HCT116 (cell line): ENCODE measurements around the gene MRAS. TPM values are rescaled to one million over a fixed set of nuclear protein-coding genes. Genes with fewer than 3 reads are reported as not detected.

Experiments
- ATAC-seq: fragments of 200-7000 bp; cut with Tn5 transposase; 2 replicates; pipeline ENCODE4 v1.9.1; 2020; ENCODE audit warnings: mild to moderate bottlenecking, moderate library complexity
- BruUV-seq: library from RNA; stranded (reverse); fragments of 400-500 nt; replicated peaks from 2 replicates; lab custom pipeline; 2021; lab: Mats Ljungman, UMichigan
- CTCF ChIA-PET: fragments of 300-600 bp; sonication (Branson Sonifier 250); formaldehyde crosslinking; loops from one replicate; lab custom pipeline; 2021; ENCODE audit warnings: antibody characterized with exemption; lab: Charles Lee
- POLR2A ChIA-PET: fragments of 300-600, 350-600 bp; sonication (Branson Sonifier 250); formaldehyde crosslinking; loops from one replicate; lab custom pipeline; 2021; ENCODE audit warnings: antibody characterized with exemption; lab: Charles Lee
- RAD21 ChIA-PET, 2 experiments: fragments of 300-600 bp; sonication (Branson Sonifier 250); formaldehyde crosslinking; loops; one replicate each; lab custom pipeline; 2023; ENCODE audit warnings: low total read pairs in 2 of 2; ENCODE audit not compliant: uncharacterized antibody in 2 of 2, unreplicated experiment in 2 of 2, low non-redundant PET in 1 of 2; lab: Charles Lee
- DNase-seq: peaks from one replicate; pipeline ENCODE4 v3.0.0-alpha.2; 2010; ENCODE audit warnings: low read depth, low spot score
- H2AFZ ChIP-seq: fragments of 200-600 bp; shearing (Covaris generic), sonication (generic); 2 replicates; pipeline ENCODE4 v1.6.1; 2017; ENCODE audit warnings: low read depth, mixed run types, mixed read lengths, antibody characterized with exemption, low read length; ENCODE audit not compliant: poor library complexity, severe bottlenecking
- H3K27ac ChIP-seq: 2 replicates; pipeline ENCODE4 v1.5.1; 2012; ENCODE audit warnings: low read depth, low read length
- H3K27me3 ChIP-seq: fragments of 200-600 bp; sonication (generic); 2 replicates; pipeline ENCODE4 v1.6.1; 2016; ENCODE audit warnings: mixed run types, low read length, mixed read lengths; ENCODE audit not compliant: insufficient read depth
- H3K36me3 ChIP-seq, 2 experiments: fragments of 200-500 bp in 1 of 2; fragments of 200-600 bp in 1 of 2; sonication (Bioruptor generic) in 1 of 2; sonication (generic) in 1 of 2; 2 replicates each; pipeline versions ENCODE4 v1.5.1 to v1.6.1; 2014 to 2016; ENCODE audit warnings: low read length in 2 of 2, inconsistent platforms in 1 of 2, mixed read lengths in 1 of 2, mixed run types in 1 of 2; ENCODE audit not compliant: insufficient read depth in 2 of 2, control insufficient read depth in 1 of 2
- H3K4me1 ChIP-seq, 2 experiments: fragments of 200-600 bp in 1 of 2; sonication (generic) in 1 of 2; 2 replicates each; pipeline versions ENCODE4 v1.5.1 to v1.6.1; 2012 to 2017; ENCODE audit warnings: low read length in 2 of 2, inconsistent platforms in 1 of 2, mild to moderate bottlenecking in 1 of 2, mixed read lengths in 1 of 2, mixed run types in 1 of 2, moderate library complexity in 1 of 2; ENCODE audit not compliant: insufficient read depth in 2 of 2, control insufficient read depth in 1 of 2
- H3K4me2 ChIP-seq: fragments of 200-600 bp; sonication (generic); 2 replicates; pipeline ENCODE4 v1.6.1; 2017; ENCODE audit warnings: mixed run types, low read length, mixed read lengths
- H3K4me3 ChIP-seq, 2 experiments: fragments of 200-600 bp in 1 of 2; sonication (generic) in 1 of 2; replicated peaks in 1 of 2; 2 replicates each; pipeline ENCODE4 v1.5.1; 2011 to 2016; ENCODE audit warnings: low read length in 2 of 2, control low read depth in 1 of 2, low read depth in 1 of 2, mild to moderate bottlenecking in 1 of 2, mixed read lengths in 1 of 2, mixed run types in 1 of 2
- H3K79me2 ChIP-seq: fragments of 200-600 bp; sonication (generic); 2 replicates; pipeline ENCODE4 v1.6.1; 2017; ENCODE audit warnings: mild to moderate bottlenecking, mixed run types, low read length, moderate library complexity, mixed read lengths; ENCODE audit not compliant: insufficient read depth
- H3K9ac ChIP-seq: fragments of 200-600 bp; sonication (generic); 2 replicates; pipeline ENCODE4 v1.6.1; 2016; ENCODE audit warnings: low read length, mixed read lengths
- H3K9me2 ChIP-seq: fragments of 200-600 bp; sonication (generic), shearing (Covaris generic); 2 replicates; pipeline ENCODE4 v1.6.1; 2017; ENCODE audit warnings: mixed run types, mild to moderate bottlenecking, moderate library complexity; ENCODE audit not compliant: insufficient read depth
- H3K9me3 ChIP-seq, 2 experiments: fragments of 200-500 bp in 1 of 2; fragments of 200-600 bp in 1 of 2; sonication (Bioruptor generic) in 1 of 2; sonication (generic) in 1 of 2; 2 replicates each; pipeline ENCODE4 v1.6.1; 2014 to 2017; ENCODE audit warnings: low read length in 2 of 2, mixed read lengths in 2 of 2, inconsistent platforms in 1 of 2, low read depth in 1 of 2, mild to moderate bottlenecking in 1 of 2, mixed run types in 1 of 2, moderate library complexity in 1 of 2; ENCODE audit not compliant: control insufficient read depth in 1 of 2, insufficient read depth in 1 of 2
- H4K20me1 ChIP-seq: fragments of 200-600 bp; sonication (generic), shearing (Covaris generic); 2 replicates; pipeline ENCODE4 v1.6.1; 2017; ENCODE audit warnings: mixed run types, mild to moderate bottlenecking, moderate library complexity; ENCODE audit not compliant: insufficient read depth
- CEBPB ChIP-seq: IDR thresholded peaks from 2 replicates; pipeline ENCODE4 v1.6.1; 2012; ENCODE audit warnings: low read depth
- CTCF ChIP-seq, 3 experiments: fragments of 200-600 bp in 1 of 3; sonication (generic) in 1 of 3; IDR thresholded peaks in 2 of 3; conservative IDR thresholded peaks in 1 of 3; 2 replicates each; pipeline ENCODE4 v1.5.1; 2012 to 2017; ENCODE audit warnings: low read depth in 2 of 3, low read length in 2 of 3, antibody characterized with exemption in 1 of 3, borderline replicate concordance in 1 of 3, control low read depth in 1 of 3, mild to moderate bottlenecking in 1 of 3, mixed read lengths in 1 of 3, mixed run types in 1 of 3, moderate library complexity in 1 of 3; ENCODE audit not compliant: insufficient read depth in 1 of 3
- EGR1 ChIP-seq: IDR thresholded peaks from 2 replicates; pipeline ENCODE4 v1.6.1; 2012; ENCODE audit warnings: low read depth
- ELF1 ChIP-seq: IDR thresholded peaks from 2 replicates; pipeline ENCODE4 v1.6.1; 2012; ENCODE audit warnings: low read depth, borderline replicate concordance
- EZH2 ChIP-seq: fragments of 200-600 bp; sonication (generic); IDR thresholded peaks from 2 replicates; pipeline ENCODE4 v1.6.1; 2017; ENCODE audit warnings: antibody characterized with exemption, mixed run types
- EZH2phosphoT487 ChIP-seq: fragments of 200-600 bp; IDR thresholded peaks from 2 replicates; pipeline ENCODE4 v1.6.1; 2018; ENCODE audit warnings: antibody characterized with exemption, borderline replicate concordance
- FOSL1 ChIP-seq: IDR thresholded peaks from 2 replicates; pipeline ENCODE4 v1.6.1; 2012; ENCODE audit warnings: low read depth
- JUND ChIP-seq: IDR thresholded peaks from 2 replicates; pipeline ENCODE4 v1.6.1; 2012
- POLR2A ChIP-seq: IDR thresholded peaks from 2 replicates; pipeline ENCODE4 v1.7.0; 2011; ENCODE audit warnings: borderline replicate concordance; ENCODE audit not compliant: insufficient read depth, insufficient read length; ENCODE audit errors: extremely low read depth
- RAD21 ChIP-seq: IDR thresholded peaks from 2 replicates; pipeline ENCODE4 v1.6.1; 2012; ENCODE audit warnings: low read depth, mild to moderate bottlenecking
- SIN3A ChIP-seq: IDR thresholded peaks from 2 replicates; pipeline ENCODE4 v1.6.1; 2012; ENCODE audit warnings: low read depth
- SP1 ChIP-seq: IDR thresholded peaks from 2 replicates; pipeline ENCODE4 v1.6.1; 2012; ENCODE audit warnings: low read depth
- SRF ChIP-seq: IDR thresholded peaks from 2 replicates; pipeline ENCODE4 v1.6.1; 2012; ENCODE audit warnings: low read depth
- TCF7L2 ChIP-seq: IDR thresholded peaks from 2 replicates; pipeline ENCODE4 v1.7.0; 2011; ENCODE audit warnings: borderline replicate concordance, inconsistent platforms; ENCODE audit not compliant: insufficient read depth, insufficient read length; ENCODE audit errors: extremely low read depth
- ZBTB33 ChIP-seq: IDR thresholded peaks from 2 replicates; pipeline ENCODE4 v1.6.1; 2011; ENCODE audit warnings: mild to moderate bottlenecking, low read length, moderate library complexity; ENCODE audit not compliant: insufficient replicate concordance; ENCODE audit errors: extremely low read depth
- ZFX ChIP-seq: fragments of 450-650 bp; IDR thresholded peaks from 2 replicates; pipeline ENCODE4 v1.6.1; 2017
- ZNF274 ChIP-seq: fragments of 200-500 bp; sonication (Bioruptor generic); IDR thresholded peaks from 2 replicates; pipeline ENCODE4 v1.6.1; 2014; ENCODE audit warnings: mild to moderate bottlenecking, low read depth, low read length, inconsistent platforms
- intact Hi-C: fragments of 100-400 bp; cut with micrococcal nuclease; formaldehyde crosslinking; loops from 2 replicates; pipeline ENCODE4 v1.10.0; 2022
- total RNA-seq: library from RNA; stranded (reverse); gene quantifications from one replicate; pipeline ENCODE4 v1.2.1, GENCODE V29; 2021; ENCODE audit not compliant: unreplicated experiment
- TF ChIP-seq, protein P1 (sequence below): IDR thresholded peaks from 2 replicates; pipeline ENCODE4 v1.6.1; 2012

Gene MRAS
- total RNA-seq, 1 experiment from 2014 or later: 13.5 TPM

DNA sequence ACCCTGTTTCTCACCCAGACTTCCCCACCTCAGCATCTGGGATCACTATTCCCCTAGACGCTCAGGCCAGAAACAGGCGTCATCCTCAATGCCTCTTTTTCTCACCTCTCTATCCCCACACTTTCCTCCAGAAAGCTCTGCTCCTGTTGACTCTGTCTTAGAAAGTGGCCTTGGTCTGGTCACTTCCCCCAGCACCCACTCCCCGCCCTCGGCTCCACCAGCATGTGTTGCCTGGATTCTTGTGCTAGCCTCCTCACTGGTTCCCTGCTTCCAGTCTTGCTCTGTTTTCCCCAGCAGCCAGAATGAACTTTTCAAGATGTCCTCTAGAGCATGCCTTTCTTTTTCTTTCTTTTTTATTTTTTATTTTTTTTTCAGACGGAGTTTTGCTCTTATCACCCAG lies 46.3 kb downstream of the MRAS start (continued):
- TF ChIP-seq CTCF (IDR thresholded peaks at IDR 0.05 in 2 of 3, conservative IDR thresholded peaks at IDR 0.05 in 1 of 3; ENCODE audit: borderline replicate concordance in 1 of 3, insufficient read depth in 1 of 3, low read depth in 2 of 3, low read length in 2 of 3) (no peak), EZH2phosphoT487 (no peak)

DNA sequence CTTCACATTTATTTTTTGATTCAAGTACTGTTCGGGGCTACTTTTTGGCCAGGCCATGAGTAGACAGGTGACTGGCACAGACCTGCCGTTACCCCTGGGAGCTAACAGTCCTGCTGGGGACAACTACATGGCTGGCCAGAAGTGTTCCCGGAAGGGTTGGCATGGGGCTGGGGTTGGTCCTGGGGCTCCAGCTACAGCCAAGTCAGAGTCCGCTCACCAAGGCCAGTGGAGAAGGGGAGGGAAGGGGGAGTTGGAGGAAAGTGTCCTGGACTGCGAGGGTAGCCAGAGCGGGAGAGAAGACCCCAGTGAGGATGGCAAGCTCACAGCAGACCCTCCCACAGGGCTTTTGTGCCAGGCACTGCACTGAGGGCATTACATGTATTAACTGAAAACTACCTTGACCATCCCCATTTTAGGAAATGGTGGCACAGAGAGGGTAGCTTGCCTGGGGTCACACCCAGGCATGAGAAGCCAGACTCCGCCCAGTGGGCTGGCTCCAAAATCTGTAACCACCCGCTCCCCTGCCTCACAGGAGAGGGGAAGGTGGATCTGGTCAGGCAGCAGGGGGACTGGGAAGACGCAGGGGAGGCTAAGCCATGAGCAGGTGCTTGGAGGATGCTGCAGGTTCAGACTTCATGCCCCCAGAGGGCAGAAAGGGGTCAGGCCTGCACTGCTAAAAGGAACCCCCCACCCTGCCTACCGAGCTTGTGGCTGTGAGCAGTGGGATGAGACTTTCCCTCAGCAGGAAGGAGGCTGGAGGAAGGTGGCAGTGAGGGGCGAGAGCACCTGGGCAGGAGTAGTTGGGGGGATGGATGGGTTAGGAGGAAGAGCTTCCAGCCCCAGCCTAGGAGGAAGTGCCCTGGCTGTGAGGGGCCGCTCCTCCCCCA lies 47.7 kb downstream of the MRAS start:
- H2AFZ ChIP-seq: no peak overlapping the region
- TF ChIP-seq CEBPB: no peak
- TF ChIP-seq EZH2: no peak
- no peak for TF ChIP-seq SP1
- no peak for TF ChIP-seq ZBTB33
- no peak for TF ChIP-seq SRF
- TF ChIP-seq JUND: no peak
- no peak for TF ChIP-seq ZNF274
- no peak for TF ChIP-seq ELF1
- no peak for TF ChIP-seq SIN3A
- TF ChIP-seq EGR1: no peak
- TF ChIP-seq EZH2phosphoT487: no peak
- TF ChIP-seq, protein P1, sequence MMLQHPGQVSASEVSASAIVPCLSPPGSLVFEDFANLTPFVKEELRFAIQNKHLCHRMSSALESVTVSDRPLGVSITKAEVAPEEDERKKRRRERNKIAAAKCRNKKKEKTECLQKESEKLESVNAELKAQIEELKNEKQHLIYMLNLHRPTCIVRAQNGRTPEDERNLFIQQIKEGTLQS: no peak
- TF ChIP-seq RAD21: no peak
- TF ChIP-seq POLR2A: no peak
- TF ChIP-seq FOSL1: no peak
- TF ChIP-seq TCF7L2: no peak
- TF ChIP-seq ZFX: no peak
- H4K20me1 ChIP-seq: no peaks in the 10 kb centered on the region
- intact Hi-C loops: no loop called here
- no TSS peak for BruUV-seq
- ChIA-PET POLR2A (no interaction called here), CTCF (no interaction called here), RAD21 (no interaction called here)
- H3K4me2 ChIP-seq: no peak overlapping the region
- peaks cover 3% of the 10 kb centered on the region in 2 experiments for H3K4me1 ChIP-seq
- H3K27me3 ChIP-seq: no peaks in the 10 kb centered on the region
- DNase-seq (no peak), ATAC-seq (no peak)
- no peaks in the 10 kb centered on the region for H3K9me3 ChIP-seq
- no peak overlapping the region for H3K27ac ChIP-seq
- no peaks in the 10 kb centered on the region for H3K36me3 ChIP-seq
- H3K79me2 ChIP-seq: no peaks in the 10 kb centered on the region
- no peak overlapping the region for H3K4me3 ChIP-seq
- no peaks in the 10 kb centered on the region for H3K9me2 ChIP-seq
- H3K9ac ChIP-seq: no peak overlapping the region
